VCaP (cell line): Measurements from ENCODE around the gene RGS9BP.

Source experiments
- H3K27ac ChIP-seq: fragments of 450-650 bp; 2 replicates; pipeline ENCODE4 v1.5.1; 2017
- CTCF ChIP-seq: fragments of 450-650 bp; conservative IDR thresholded peaks from 2 replicates; pipeline ENCODE4 v1.5.1; 2017; ENCODE audit warnings: mild to moderate bottlenecking, moderate library complexity

RGS9BP gene

GRCh38 chr19:32676895-32677359 lies 1.3 kb downstream of the RGS9BP start:
- TF ChIP-seq CTCF = no peak
- no peak overlapping the region for H3K27ac ChIP-seq

GRCh38 chr19:32677657-32678056 lies 2.0 kb downstream of the RGS9BP start:
- H3K27ac ChIP-seq = no peak overlapping the region
- no peak for TF ChIP-seq CTCF

GRCh38 chr19:32680986-32681385 lies 5.3 kb downstream of the RGS9BP start:
- no peak for TF ChIP-seq CTCF
- no peak overlapping the region for H3K27ac ChIP-seq

GRCh38 chr19:32682317-32682716 lies 6.7 kb downstream of the RGS9BP start:
- TF ChIP-seq CTCF = no peak
- no peak overlapping the region for H3K27ac ChIP-seq

GRCh38 chr19:32686847-32687475 lies 11.3 kb downstream of the RGS9BP start:
- no peak for TF ChIP-seq CTCF
- no peak overlapping the region for H3K27ac ChIP-seq

- TF ChIP-seq CTCF = no peak
- no peak overlapping the region for H3K27ac ChIP-seq
Measured at GRCh38 chr19:32687681-32688080, 12.0 kb downstream of the RGS9BP start.

GRCh38 chr19:32688311-32688710 lies 12.7 kb downstream of the RGS9BP start:
- TF ChIP-seq CTCF = no peak
- H3K27ac ChIP-seq = no peak overlapping the region
